ENCODE data around the gene FLRT2.

The FLRT2 gene

GRCh38 chr14:85625925-85626585 is 96.1 kb downstream of the FLRT2 start:
- H3K36me3 ChIP-seq (ENCODE audit: control insufficient read depth, insufficient read depth, low read length): no peaks in the 10 kb centered on the region
- H3K4me3 ChIP-seq (replicated peaks; ENCODE audit: low read depth, low read length): no peak overlapping the region
- TF ChIP-seq CTCF (IDR thresholded peaks at IDR 0.05; ENCODE audit: insufficient read depth, low read length, poor library complexity, severe bottlenecking): no peak
- no peak for DNase-seq (ENCODE audit: extremely low read depth, insufficient read length)
- H3K27me3 ChIP-seq (replicated peaks; ENCODE audit: control insufficient read depth, insufficient read depth, low read length): no peaks in the 10 kb centered on the region

- Histone ChIP-seq H3K4me3 (replicated peaks; ENCODE audit: low read depth, low read length) (no peak overlapping the region), H3K27me3 (replicated peaks; ENCODE audit: control insufficient read depth, insufficient read depth, low read length) (no peaks in the 10 kb centered on the region), H3K36me3 (ENCODE audit: control insufficient read depth, insufficient read depth, low read length) (no peaks in the 10 kb centered on the region)
- no peak for DNase-seq (ENCODE audit: extremely low read depth, insufficient read length)
- no peak for TF ChIP-seq CTCF (IDR thresholded peaks at IDR 0.05; ENCODE audit: insufficient read depth, low read length, poor library complexity, severe bottlenecking)
Observed at GRCh38 chr14:85634205-85634604, 104.3 kb downstream of the FLRT2 start.

GRCh38 chr14:85644211-85644610 is 114.3 kb downstream of the FLRT2 start:
- no peak for TF ChIP-seq CTCF (IDR thresholded peaks at IDR 0.05; ENCODE audit: insufficient read depth, low read length, poor library complexity, severe bottlenecking)
- Histone ChIP-seq H3K4me3 (replicated peaks; ENCODE audit: low read depth, low read length) (no peak overlapping the region), H3K27me3 (replicated peaks; ENCODE audit: control insufficient read depth, insufficient read depth, low read length) (no peaks in the 10 kb centered on the region), H3K36me3 (ENCODE audit: control insufficient read depth, insufficient read depth, low read length) (no peaks in the 10 kb centered on the region)
- no peak for DNase-seq (ENCODE audit: extremely low read depth, insufficient read length)

DNA sequence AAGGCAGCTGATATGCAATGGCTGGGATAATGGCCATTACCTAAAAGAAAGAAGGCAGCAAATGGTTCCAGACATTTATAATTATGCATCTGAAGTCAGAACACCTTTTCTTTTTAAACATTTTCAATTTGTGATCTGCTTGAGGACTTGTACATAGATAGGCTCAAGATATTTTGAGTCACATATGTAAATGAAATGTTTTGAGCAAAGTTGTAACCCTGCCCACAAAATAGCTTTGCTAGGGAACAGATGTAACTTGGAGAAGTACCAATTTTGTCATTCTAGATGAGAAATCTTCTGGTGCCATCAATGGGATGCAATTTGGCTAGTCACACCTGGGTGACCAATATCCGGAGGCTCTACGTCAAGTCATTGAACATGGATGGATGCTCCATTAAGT is 123.1 kb downstream of the FLRT2 start:
- no peak for DNase-seq (ENCODE audit: extremely low read depth, insufficient read length)
- H3K4me3 ChIP-seq (replicated peaks; ENCODE audit: low read depth, low read length): no peak overlapping the region
- TF ChIP-seq CTCF (IDR thresholded peaks at IDR 0.05; ENCODE audit: insufficient read depth, low read length, poor library complexity, severe bottlenecking): no peak

GRCh38 chr14:85660243-85660922 is 130.4 kb downstream of the FLRT2 start:
- H3K4me3 ChIP-seq (replicated peaks; ENCODE audit: low read depth, low read length): no peak overlapping the region
- TF ChIP-seq CTCF (IDR thresholded peaks at IDR 0.05; ENCODE audit: insufficient read depth, low read length, poor library complexity, severe bottlenecking): no peak
- no peak for DNase-seq (ENCODE audit: extremely low read depth, insufficient read length)
- H3K36me3 ChIP-seq (ENCODE audit: control insufficient read depth, insufficient read depth, low read length): no peaks in the 10 kb centered on the region
- H3K27me3 ChIP-seq (replicated peaks; ENCODE audit: control insufficient read depth, insufficient read depth, low read length): no peaks in the 10 kb centered on the region

More for the DNA sequence above, 123.1 kb downstream of the FLRT2 start:
- Histone ChIP-seq H3K36me3 (ENCODE audit: control insufficient read depth, insufficient read depth, low read length) (no peaks in the 10 kb centered on the region), H3K27me3 (replicated peaks; ENCODE audit: control insufficient read depth, insufficient read depth, low read length) (no peaks in the 10 kb centered on the region)

Measured in GM06990 (cell line).